Uterus (tissue), 2 donors: ENCODE measurements around the gene MRPL49.

ENCODE experiments used
- POLR2A ChIP-seq, 2 donors: fragments of 450-650 bp; IDR thresholded peaks; one replicate each; pipeline ENCODE4 v1.6.1; 2016; ENCODE audit warnings: antibody characterized with exemption in 2 of 2, mild to moderate bottlenecking in 1 of 2, moderate library complexity in 1 of 2
- TF ChIP-seq, protein P1 (sequence below), 4 experiments: fragments of 200-600 bp in 2 of 4; fragments of 450-650 bp in 2 of 4; sonication (generic) in 2 of 4; IDR thresholded peaks; one replicate each; pipeline ENCODE4 v1.5.1; 2016 to 2019; ENCODE audit warnings: antibody characterized with exemption in 4 of 4, mild to moderate bottlenecking in 2 of 4, moderate library complexity in 1 of 4

- no peak for TF ChIP-seq POLR2A (IDR thresholded peaks at IDR 0.05)
- TF ChIP-seq, protein P1, sequence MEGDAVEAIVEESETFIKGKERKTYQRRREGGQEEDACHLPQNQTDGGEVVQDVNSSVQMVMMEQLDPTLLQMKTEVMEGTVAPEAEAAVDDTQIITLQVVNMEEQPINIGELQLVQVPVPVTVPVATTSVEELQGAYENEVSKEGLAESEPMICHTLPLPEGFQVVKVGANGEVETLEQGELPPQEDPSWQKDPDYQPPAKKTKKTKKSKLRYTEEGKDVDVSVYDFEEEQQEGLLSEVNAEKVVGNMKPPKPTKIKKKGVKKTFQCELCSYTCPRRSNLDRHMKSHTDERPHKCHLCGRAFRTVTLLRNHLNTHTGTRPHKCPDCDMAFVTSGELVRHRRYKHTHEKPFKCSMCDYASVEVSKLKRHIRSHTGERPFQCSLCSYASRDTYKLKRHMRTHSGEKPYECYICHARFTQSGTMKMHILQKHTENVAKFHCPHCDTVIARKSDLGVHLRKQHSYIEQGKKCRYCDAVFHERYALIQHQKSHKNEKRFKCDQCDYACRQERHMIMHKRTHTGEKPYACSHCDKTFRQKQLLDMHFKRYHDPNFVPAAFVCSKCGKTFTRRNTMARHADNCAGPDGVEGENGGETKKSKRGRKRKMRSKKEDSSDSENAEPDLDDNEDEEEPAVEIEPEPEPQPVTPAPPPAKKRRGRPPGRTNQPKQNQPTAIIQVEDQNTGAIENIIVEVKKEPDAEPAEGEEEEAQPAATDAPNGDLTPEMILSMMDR (IDR thresholded peaks at IDR 0.05), result no peak
These were observed 14.2 kb upstream of the MRPL49 start for GRCh38 chr11:65107751-65108468.
